Lung (tissue), 12 donors: Measurements from ENCODE around the gene NUCKS1. TPM values are rescaled to one million over a fixed set of nuclear protein-coding genes. Genes with fewer than 3 reads are reported as not detected.
A peak's percentile ranks its signal among the peaks of the same experiment; 100 is the strongest.

Experiments used
- ATAC-seq: fragments of 200-7000 bp; cut with Tn5 transposase; one replicate; pipeline ENCODE4 v1.9.1; 2020; ENCODE audit warnings: moderate number of reproducible peaks; ENCODE audit not compliant: insufficient read depth, low FRiP score
- DNase-seq, 3 donors: peaks; one replicate each; pipeline ENCODE4 v3.0.0-alpha.2; 2013 to 2017
- H3K27ac ChIP-seq, 2 donors: one replicate each; pipeline ENCODE4 v1.5.1; 2013; ENCODE audit warnings: mild to moderate bottlenecking in 2 of 2, moderate library complexity in 2 of 2, control low read depth in 1 of 2, inconsistent platforms in 1 of 2, low read depth in 1 of 2, low read length in 1 of 2
- H3K27me3 ChIP-seq, 3 donors: one replicate each; pipeline ENCODE4 v1.5.1; 2013; ENCODE audit warnings: low read length in 2 of 3; ENCODE audit not compliant: control insufficient read depth in 3 of 3, insufficient read depth in 3 of 3
- H3K36me3 ChIP-seq, 4 donors: one replicate each; pipeline ENCODE4 v1.5.1; 2013; ENCODE audit warnings: low read length in 4 of 4, mild to moderate bottlenecking in 1 of 4, moderate library complexity in 1 of 4; ENCODE audit not compliant: control insufficient read depth in 4 of 4, insufficient read depth in 4 of 4
- H3K4me1 ChIP-seq, 5 donors: one replicate each; pipeline ENCODE4 v1.5.1; 2013; ENCODE audit warnings: low read length in 5 of 5, mild to moderate bottlenecking in 2 of 5, moderate library complexity in 1 of 5; ENCODE audit not compliant: control insufficient read depth in 5 of 5, insufficient read depth in 5 of 5
- H3K4me3 ChIP-seq: one replicate; pipeline ENCODE4 v1.5.1; 2013; ENCODE audit warnings: mild to moderate bottlenecking, control low read depth, moderate library complexity
- H3K9ac ChIP-seq, 2 donors: one replicate each; pipeline ENCODE4 v1.5.1; 2013; ENCODE audit warnings: low read length in 2 of 2, control low read depth in 1 of 2; ENCODE audit not compliant: insufficient read depth in 1 of 2
- H3K9me3 ChIP-seq, 4 donors: one replicate each; pipeline ENCODE4 v1.5.1; 2013; ENCODE audit warnings: low read length in 3 of 4, mild to moderate bottlenecking in 1 of 4, moderate library complexity in 1 of 4; ENCODE audit not compliant: control insufficient read depth in 4 of 4, insufficient read depth in 3 of 4
- WGBS, 2 donors: extraction: QIAGEN DNeasy Blood & Tissue Kit; methylation state at CpG; one replicate each; pipeline ENCODE4 v1.1.7; 2013; 5-methylcytosine and 5-hydroxymethylcytosine counted together
- polyA plus RNA-seq, 2 donors: library from polyadenylated mRNA; stranded (reverse); fragments of 200-250 nt; gene quantifications; one replicate each; pipeline ENCODE4 v1.2.1, GENCODE V29; 2013
- total RNA-seq, 2 donors: library from RNA; depleted of rRNA in 1 of 2; stranded (reverse); fragments of >200 nt in 1 of 2; gene quantifications; one replicate each; pipeline ENCODE4 v1.2.1, GENCODE V29; 2014 to 2021
- TF ChIP-seq, protein P1 (sequence below): IDR thresholded peaks from 2 replicates; pipeline ENCODE4 v1.5.1; 2012; ENCODE audit warnings: mild to moderate bottlenecking; ENCODE audit errors: control extremely low read depth, extremely low read depth
- donor health status: control.
- donor health status: control.
- donor health status: Bipolar disorder and iron deficiency.
- donor health status: healthy.
- donor health status: DM: yes; HTN: yes; CAD: no.

NUCKS1 gene
- total and polyA plus RNA-seq, 4 donors: 28.6 to 285 (median 82.6) TPM

DNA sequence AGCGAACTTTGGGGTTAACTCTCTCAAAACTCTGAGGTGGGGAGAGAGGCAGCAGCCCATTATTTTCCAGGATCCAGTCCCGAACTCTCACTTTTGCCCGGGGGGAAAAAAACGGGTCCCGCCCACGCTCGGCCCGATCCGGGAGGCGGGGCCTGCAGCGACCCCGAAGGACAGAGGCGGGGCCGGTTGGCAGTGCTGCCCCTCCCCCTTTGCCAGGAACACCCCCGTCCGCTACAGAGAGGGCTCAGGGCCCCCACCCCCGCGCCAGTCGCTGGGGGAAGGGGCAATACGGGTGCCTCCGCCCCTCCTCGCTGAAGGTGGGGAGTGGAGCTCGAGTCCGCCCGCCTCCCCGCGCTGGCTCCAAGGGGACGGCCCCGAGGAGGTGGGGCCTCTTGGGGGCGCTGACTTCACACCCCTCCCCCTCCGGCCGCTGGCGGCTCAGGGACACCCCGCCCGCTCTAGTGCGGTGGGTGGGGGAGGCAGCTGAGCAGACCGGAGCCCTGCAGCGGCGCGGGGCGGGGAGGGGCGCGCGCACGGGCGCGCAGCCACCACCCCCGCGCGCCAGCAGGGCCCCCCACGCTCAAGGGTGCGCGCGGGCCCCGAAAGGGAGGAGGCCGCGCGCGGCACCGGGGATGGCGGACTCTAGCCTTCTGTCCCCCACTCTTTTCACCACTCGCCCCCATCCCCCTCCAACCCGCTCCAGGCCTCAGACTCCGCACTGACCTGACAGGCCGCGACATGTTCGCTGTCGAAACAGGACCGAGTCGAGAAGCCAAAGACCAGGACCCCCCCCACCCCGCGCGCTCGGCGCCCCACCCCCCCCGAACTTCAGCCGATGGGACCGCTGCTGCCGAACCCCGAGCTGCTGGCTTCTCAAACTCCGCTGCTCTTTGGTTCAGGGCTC is 496 bp downstream of the NUCKS1 start:
- WGBS, 2 donors: 0 to 1% methylated on average over 63 to 78 of the region's 81 CpGs

DNA sequence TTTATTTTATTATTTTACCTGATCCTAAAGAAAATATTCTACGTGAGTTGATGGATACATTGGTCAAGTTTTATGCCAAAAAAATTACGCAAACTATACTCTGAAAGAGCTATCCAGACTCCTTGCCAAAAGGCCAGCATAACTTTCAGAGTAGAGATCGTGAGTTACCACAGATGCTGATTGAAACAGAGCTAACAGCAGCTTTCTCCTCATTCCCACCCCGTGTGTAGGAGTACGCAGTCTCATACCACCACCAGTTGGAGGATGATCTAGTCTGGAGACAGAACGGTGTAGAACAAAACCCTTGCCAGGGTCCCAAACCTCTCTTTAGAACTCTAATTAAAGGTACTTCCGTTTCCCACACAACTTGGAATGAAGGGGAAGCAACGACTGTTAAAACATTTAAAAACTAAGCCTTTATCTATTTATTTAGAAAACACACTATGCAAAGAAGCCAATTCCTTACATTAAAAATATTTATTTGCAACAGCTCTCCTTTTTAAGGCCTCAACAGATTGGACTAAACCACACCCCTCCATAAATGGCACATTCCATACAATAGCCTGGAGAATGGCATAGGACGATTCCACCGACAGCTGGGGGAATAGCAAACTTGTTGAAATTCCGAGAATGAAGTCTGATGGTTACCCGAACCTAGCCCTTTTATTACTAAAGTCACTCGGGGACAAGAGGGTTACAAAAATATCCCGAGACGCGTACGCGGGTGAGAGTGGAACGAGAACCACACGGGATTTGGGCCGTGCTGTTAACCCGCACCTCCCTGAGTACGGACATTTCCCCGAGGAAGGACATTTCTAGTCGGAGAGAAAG is 1.4 kb downstream of the NUCKS1 start:
- 1% methylated on average over 25 of the region's 25 CpGs for WGBS, 2 donors
- ATAC-seq: peak; percentile 15

More for the DNA sequence above, 496 bp downstream of the NUCKS1 start:
- Histone ChIP-seq H3K9me3 (no peaks in the 10 kb centered on the region), H3K27ac (peak overlapping the region; percentile 94 to 100), H3K9ac (peak overlapping the region; percentile 85 to 93), H3K36me3 (no peaks in the 10 kb centered on the region), H3K4me1 (peaks cover 3 to 29% (median 15%) of the 10 kb centered on the region in 5 donors), H3K4me3 (peak overlapping the region; percentile 59), H3K27me3 (no peaks in the 10 kb centered on the region)
- ATAC-seq (peak; percentile 88), DNase-seq (peak; percentile 97 to 98 (median 97))
- TF ChIP-seq, protein P1, sequence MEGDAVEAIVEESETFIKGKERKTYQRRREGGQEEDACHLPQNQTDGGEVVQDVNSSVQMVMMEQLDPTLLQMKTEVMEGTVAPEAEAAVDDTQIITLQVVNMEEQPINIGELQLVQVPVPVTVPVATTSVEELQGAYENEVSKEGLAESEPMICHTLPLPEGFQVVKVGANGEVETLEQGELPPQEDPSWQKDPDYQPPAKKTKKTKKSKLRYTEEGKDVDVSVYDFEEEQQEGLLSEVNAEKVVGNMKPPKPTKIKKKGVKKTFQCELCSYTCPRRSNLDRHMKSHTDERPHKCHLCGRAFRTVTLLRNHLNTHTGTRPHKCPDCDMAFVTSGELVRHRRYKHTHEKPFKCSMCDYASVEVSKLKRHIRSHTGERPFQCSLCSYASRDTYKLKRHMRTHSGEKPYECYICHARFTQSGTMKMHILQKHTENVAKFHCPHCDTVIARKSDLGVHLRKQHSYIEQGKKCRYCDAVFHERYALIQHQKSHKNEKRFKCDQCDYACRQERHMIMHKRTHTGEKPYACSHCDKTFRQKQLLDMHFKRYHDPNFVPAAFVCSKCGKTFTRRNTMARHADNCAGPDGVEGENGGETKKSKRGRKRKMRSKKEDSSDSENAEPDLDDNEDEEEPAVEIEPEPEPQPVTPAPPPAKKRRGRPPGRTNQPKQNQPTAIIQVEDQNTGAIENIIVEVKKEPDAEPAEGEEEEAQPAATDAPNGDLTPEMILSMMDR: no peak

DNA sequence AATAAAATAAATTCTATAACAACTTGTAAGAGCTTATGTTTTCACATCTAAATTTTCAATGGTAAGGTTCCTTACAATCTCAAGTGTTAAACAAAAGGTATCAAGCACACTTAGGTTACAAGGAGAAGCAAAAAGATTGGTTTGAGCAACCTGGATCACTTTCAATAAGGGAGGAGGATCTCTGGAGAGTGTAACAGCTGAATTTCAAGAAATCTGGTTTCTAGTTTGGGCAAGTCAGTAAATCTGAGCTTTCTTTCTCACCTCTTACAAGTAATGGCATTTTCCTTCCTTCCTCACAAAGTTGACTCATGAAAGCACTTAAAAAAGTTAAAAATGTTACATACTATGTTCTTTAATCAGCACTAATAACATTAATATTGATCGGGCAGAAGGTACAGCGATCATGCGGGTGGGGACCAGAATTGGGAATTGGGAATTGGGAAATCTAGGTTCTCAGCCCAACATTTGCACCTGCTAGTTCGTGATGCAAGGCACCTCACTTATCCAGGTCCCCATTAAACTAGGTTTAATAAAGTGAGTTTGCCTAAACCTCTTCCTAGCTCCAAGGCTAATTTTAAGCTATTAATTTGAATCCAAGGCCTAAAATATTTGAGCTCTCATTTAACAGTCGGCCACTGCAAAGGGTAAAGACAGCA is 3.1 kb downstream of the NUCKS1 start:
- no peak overlapping the region for H3K4me3 ChIP-seq
- peak overlapping the region in 1 of 2 donors; percentile 1 for H3K9ac ChIP-seq
- H3K36me3 ChIP-seq: peaks cover 0 to 6% (median 2%) of the 10 kb centered on the region in 4 donors
- no peaks in the 10 kb centered on the region for H3K27me3 ChIP-seq
- peak overlapping the region; percentile 40 for H3K27ac ChIP-seq
- 62 to 78% methylated on average over 5 of the region's 5 CpGs for WGBS, 2 donors
- DNase-seq (peak in 2 of 3 donors; percentile 33 to 44), ATAC-seq (no peak)
- H3K9me3 ChIP-seq: no peaks in the 10 kb centered on the region
- TF ChIP-seq, protein P1: no peak
- peaks cover 3 to 36% (median 18%) of the 10 kb centered on the region in 5 donors for H3K4me1 ChIP-seq

More for the DNA sequence above, 1.4 kb downstream of the NUCKS1 start:
- Histone ChIP-seq H3K27ac (peak overlapping the region; percentile 94 to 100), H3K4me3 (peak overlapping the region; percentile 59), H3K9ac (peak overlapping the region; percentile 85 to 93), H3K9me3 (no peaks in the 10 kb centered on the region), H3K4me1 (peaks cover 3 to 35% (median 15%) of the 10 kb centered on the region in 5 donors), H3K27me3 (no peaks in the 10 kb centered on the region), H3K36me3 (peaks cover 0 to 4% (median 2%) of the 10 kb centered on the region in 4 donors)
- TF ChIP-seq, protein P1: no peak
- peak; percentile 64 to 93 (median 92) for DNase-seq
